ENCODE data around the gene CPNE8.

The CPNE8 gene

GRCh38 chr12:38785381-38785780 is 120.0 kb downstream of the CPNE8 start:
- Histone ChIP-seq H3K9me3 (ENCODE audit: control insufficient read depth in 2 of 2, low read length in 2 of 2) (peaks cover 0 to 5% of the 10 kb centered on the region in 2 donors), H3K9ac (ENCODE audit: low read depth in 1 of 2, low read length in 2 of 2) (no peak overlapping the region), H3K36me3 (ENCODE audit: control insufficient read depth in 2 of 2, insufficient read depth in 2 of 2, low read length in 2 of 2) (no peaks in the 10 kb centered on the region), H3K27ac (ENCODE audit: low read depth in 2 of 2, low read length in 2 of 2) (no peak overlapping the region), H3K27me3 (ENCODE audit: control insufficient read depth in 2 of 2, insufficient read depth in 2 of 2, low read length in 2 of 2) (no peaks in the 10 kb centered on the region), H3K4me1 (ENCODE audit: control insufficient read depth in 2 of 2, insufficient read depth in 2 of 2, low read length in 2 of 2) (no peaks in the 10 kb centered on the region), H3K4me3 (ENCODE audit: low read length in 2 of 2) (no peak overlapping the region)

GRCh38 chr12:38783304-38783703 is 122.1 kb downstream of the CPNE8 start:
- Histone ChIP-seq H3K4me1 (ENCODE audit: control insufficient read depth in 2 of 2, insufficient read depth in 2 of 2, low read length in 2 of 2) (no peaks in the 10 kb centered on the region), H3K9me3 (ENCODE audit: control insufficient read depth in 2 of 2, low read length in 2 of 2) (no peaks in the 10 kb centered on the region), H3K36me3 (ENCODE audit: control insufficient read depth in 2 of 2, insufficient read depth in 2 of 2, low read length in 2 of 2) (no peaks in the 10 kb centered on the region), H3K27ac (ENCODE audit: low read depth in 2 of 2, low read length in 2 of 2) (no peak overlapping the region), H3K4me3 (ENCODE audit: low read length in 2 of 2) (no peak overlapping the region), H3K27me3 (ENCODE audit: control insufficient read depth in 2 of 2, insufficient read depth in 2 of 2, low read length in 2 of 2) (no peaks in the 10 kb centered on the region), H3K9ac (ENCODE audit: low read depth in 1 of 2, low read length in 2 of 2) (no peak overlapping the region)

GRCh38 chr12:38782359-38782758 is 123.0 kb downstream of the CPNE8 start:
- no peak overlapping the region for H3K9ac ChIP-seq (ENCODE audit: low read depth in 1 of 2, low read length in 2 of 2)
- H3K36me3 ChIP-seq (ENCODE audit: control insufficient read depth in 2 of 2, insufficient read depth in 2 of 2, low read length in 2 of 2), result no peaks in the 10 kb centered on the region
- H3K4me1 ChIP-seq (ENCODE audit: control insufficient read depth in 2 of 2, insufficient read depth in 2 of 2, low read length in 2 of 2), result no peaks in the 10 kb centered on the region
- no peaks in the 10 kb centered on the region for H3K9me3 ChIP-seq (ENCODE audit: control insufficient read depth in 2 of 2, low read length in 2 of 2)
- H3K27ac ChIP-seq (ENCODE audit: low read depth in 2 of 2, low read length in 2 of 2), result no peak overlapping the region
- no peaks in the 10 kb centered on the region for H3K27me3 ChIP-seq (ENCODE audit: control insufficient read depth in 2 of 2, insufficient read depth in 2 of 2, low read length in 2 of 2)
- no peak overlapping the region for H3K4me3 ChIP-seq (ENCODE audit: low read length in 2 of 2)

- Histone ChIP-seq H3K9ac (ENCODE audit: low read depth in 1 of 2, low read length in 2 of 2) (no peak overlapping the region), H3K9me3 (ENCODE audit: control insufficient read depth in 2 of 2, low read length in 2 of 2) (no peaks in the 10 kb centered on the region), H3K4me3 (ENCODE audit: low read length in 2 of 2) (no peak overlapping the region), H3K36me3 (ENCODE audit: control insufficient read depth in 2 of 2, insufficient read depth in 2 of 2, low read length in 2 of 2) (peaks cover 0 to 2% of the 10 kb centered on the region in 2 donors), H3K27me3 (ENCODE audit: control insufficient read depth in 2 of 2, insufficient read depth in 2 of 2, low read length in 2 of 2) (no peaks in the 10 kb centered on the region), H3K27ac (ENCODE audit: low read depth in 2 of 2, low read length in 2 of 2) (no peak overlapping the region), H3K4me1 (ENCODE audit: control insufficient read depth in 2 of 2, insufficient read depth in 2 of 2, low read length in 2 of 2) (no peaks in the 10 kb centered on the region)
Observed at GRCh38 chr12:38776647-38777046, 128.7 kb downstream of the CPNE8 start.

- Histone ChIP-seq H3K4me1 (ENCODE audit: control insufficient read depth in 2 of 2, insufficient read depth in 2 of 2, low read length in 2 of 2) (no peaks in the 10 kb centered on the region), H3K9ac (ENCODE audit: low read depth in 1 of 2, low read length in 2 of 2) (no peak overlapping the region), H3K27ac (ENCODE audit: low read depth in 2 of 2, low read length in 2 of 2) (no peak overlapping the region), H3K27me3 (ENCODE audit: control insufficient read depth in 2 of 2, insufficient read depth in 2 of 2, low read length in 2 of 2) (no peaks in the 10 kb centered on the region), H3K36me3 (ENCODE audit: control insufficient read depth in 2 of 2, insufficient read depth in 2 of 2, low read length in 2 of 2) (peaks cover 0 to 2% of the 10 kb centered on the region in 2 donors), H3K4me3 (ENCODE audit: low read length in 2 of 2) (no peak overlapping the region), H3K9me3 (ENCODE audit: control insufficient read depth in 2 of 2, low read length in 2 of 2) (no peaks in the 10 kb centered on the region)
Observed at GRCh38 chr12:38775457-38775856, 129.9 kb downstream of the CPNE8 start.

GRCh38 chr12:38772437-38772836 is 133.0 kb downstream of the CPNE8 start:
- Histone ChIP-seq H3K9me3 (ENCODE audit: control insufficient read depth in 2 of 2, low read length in 2 of 2) (no peaks in the 10 kb centered on the region), H3K9ac (ENCODE audit: low read depth in 1 of 2, low read length in 2 of 2) (no peak overlapping the region), H3K27ac (ENCODE audit: low read depth in 2 of 2, low read length in 2 of 2) (no peak overlapping the region), H3K4me3 (ENCODE audit: low read length in 2 of 2) (no peak overlapping the region), H3K4me1 (ENCODE audit: control insufficient read depth in 2 of 2, insufficient read depth in 2 of 2, low read length in 2 of 2) (no peaks in the 10 kb centered on the region), H3K27me3 (ENCODE audit: control insufficient read depth in 2 of 2, insufficient read depth in 2 of 2, low read length in 2 of 2) (no peaks in the 10 kb centered on the region), H3K36me3 (ENCODE audit: control insufficient read depth in 2 of 2, insufficient read depth in 2 of 2, low read length in 2 of 2) (peaks cover 0 to 2% of the 10 kb centered on the region in 2 donors)

GRCh38 chr12:38771871-38772270 is 133.5 kb downstream of the CPNE8 start:
- Histone ChIP-seq H3K4me1 (ENCODE audit: control insufficient read depth in 2 of 2, insufficient read depth in 2 of 2, low read length in 2 of 2) (no peaks in the 10 kb centered on the region), H3K27me3 (ENCODE audit: control insufficient read depth in 2 of 2, insufficient read depth in 2 of 2, low read length in 2 of 2) (no peaks in the 10 kb centered on the region), H3K9ac (ENCODE audit: low read depth in 1 of 2, low read length in 2 of 2) (no peak overlapping the region), H3K4me3 (ENCODE audit: low read length in 2 of 2) (no peak overlapping the region), H3K36me3 (ENCODE audit: control insufficient read depth in 2 of 2, insufficient read depth in 2 of 2, low read length in 2 of 2) (peaks cover 0 to 2% of the 10 kb centered on the region in 2 donors), H3K9me3 (ENCODE audit: control insufficient read depth in 2 of 2, low read length in 2 of 2) (no peaks in the 10 kb centered on the region), H3K27ac (ENCODE audit: low read depth in 2 of 2, low read length in 2 of 2) (no peak overlapping the region)

GRCh38 chr12:38761636-38762342 is 143.6 kb downstream of the CPNE8 start:
- H3K36me3 ChIP-seq (ENCODE audit: control insufficient read depth in 2 of 2, insufficient read depth in 2 of 2, low read length in 2 of 2), result peaks cover 0 to 8% of the 10 kb centered on the region in 2 donors
- H3K4me1 ChIP-seq (ENCODE audit: control insufficient read depth in 2 of 2, insufficient read depth in 2 of 2, low read length in 2 of 2), result no peaks in the 10 kb centered on the region
- no peaks in the 10 kb centered on the region for H3K9me3 ChIP-seq (ENCODE audit: control insufficient read depth in 2 of 2, low read length in 2 of 2)
- no peak overlapping the region for H3K4me3 ChIP-seq (ENCODE audit: low read length in 2 of 2)
- no peaks in the 10 kb centered on the region for H3K27me3 ChIP-seq (ENCODE audit: control insufficient read depth in 2 of 2, insufficient read depth in 2 of 2, low read length in 2 of 2)
- no peak overlapping the region for H3K27ac ChIP-seq (ENCODE audit: low read depth in 2 of 2, low read length in 2 of 2)
- H3K9ac ChIP-seq (ENCODE audit: low read depth in 1 of 2, low read length in 2 of 2), result no peak overlapping the region

- Histone ChIP-seq H3K27ac (ENCODE audit: low read depth in 2 of 2, low read length in 2 of 2) (no peak overlapping the region), H3K4me1 (ENCODE audit: control insufficient read depth in 2 of 2, insufficient read depth in 2 of 2, low read length in 2 of 2) (no peaks in the 10 kb centered on the region), H3K9ac (ENCODE audit: low read depth in 1 of 2, low read length in 2 of 2) (no peak overlapping the region), H3K36me3 (ENCODE audit: control insufficient read depth in 2 of 2, insufficient read depth in 2 of 2, low read length in 2 of 2) (peaks cover 0 to 8% of the 10 kb centered on the region in 2 donors), H3K4me3 (ENCODE audit: low read length in 2 of 2) (no peak overlapping the region), H3K27me3 (ENCODE audit: control insufficient read depth in 2 of 2, insufficient read depth in 2 of 2, low read length in 2 of 2) (no peaks in the 10 kb centered on the region), H3K9me3 (ENCODE audit: control insufficient read depth in 2 of 2, low read length in 2 of 2) (no peaks in the 10 kb centered on the region)
Observed at GRCh38 chr12:38761111-38761510, 144.3 kb downstream of the CPNE8 start.

GRCh38 chr12:38759621-38760020 is 145.8 kb downstream of the CPNE8 start:
- no peak overlapping the region for H3K9ac ChIP-seq (ENCODE audit: low read depth in 1 of 2, low read length in 2 of 2)
- H3K27me3 ChIP-seq (ENCODE audit: control insufficient read depth in 2 of 2, insufficient read depth in 2 of 2, low read length in 2 of 2), result no peaks in the 10 kb centered on the region
- peaks cover 0 to 8% of the 10 kb centered on the region in 2 donors for H3K36me3 ChIP-seq (ENCODE audit: control insufficient read depth in 2 of 2, insufficient read depth in 2 of 2, low read length in 2 of 2)
- H3K4me3 ChIP-seq (ENCODE audit: low read length in 2 of 2), result no peak overlapping the region
- H3K27ac ChIP-seq (ENCODE audit: low read depth in 2 of 2, low read length in 2 of 2), result no peak overlapping the region
- H3K4me1 ChIP-seq (ENCODE audit: control insufficient read depth in 2 of 2, insufficient read depth in 2 of 2, low read length in 2 of 2), result no peaks in the 10 kb centered on the region
- no peaks in the 10 kb centered on the region for H3K9me3 ChIP-seq (ENCODE audit: control insufficient read depth in 2 of 2, low read length in 2 of 2)

Measured in mucosa of rectum (tissue), 2 donors.